HG02943 (cell line): ENCODE data around the gene TH.

ENCODE experiments used
- ATAC-seq: cut with Tn5 transposase; IDR thresholded peaks from one replicate; pipeline ENCODE4 v1.9.1; 2021; ENCODE audit warnings: mild to moderate bottlenecking, low read depth, moderate library complexity; ENCODE audit not compliant: unreplicated experiment

The TH gene

DNA sequence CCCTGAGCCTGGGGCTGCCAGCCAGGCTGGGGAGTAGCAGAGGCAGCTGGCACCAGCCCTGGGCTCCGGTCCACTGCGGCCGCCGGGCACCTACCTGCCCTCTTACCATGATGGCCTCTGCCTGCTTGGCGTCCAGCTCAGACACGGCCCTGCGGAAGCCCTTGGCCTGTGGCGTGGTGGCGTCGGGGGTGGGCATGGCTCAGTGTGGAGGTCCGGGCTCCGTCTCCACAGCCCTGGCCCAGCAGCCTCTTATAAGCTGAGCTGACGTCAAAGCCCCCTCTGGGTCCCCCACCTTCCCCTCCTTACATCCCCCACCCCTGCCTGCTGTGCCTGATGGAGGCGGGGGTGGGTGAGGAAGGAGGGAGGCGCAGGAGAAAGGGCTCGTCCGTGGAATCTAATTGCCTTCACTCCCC is at the start of gene TH:
Gene TH, minus strand, starts transcription at position 225 of the 413 bp plus-strand sequence. Its CDS starts 29 bp downstream, at position 196.
- ATAC-seq, result no peak

DNA sequence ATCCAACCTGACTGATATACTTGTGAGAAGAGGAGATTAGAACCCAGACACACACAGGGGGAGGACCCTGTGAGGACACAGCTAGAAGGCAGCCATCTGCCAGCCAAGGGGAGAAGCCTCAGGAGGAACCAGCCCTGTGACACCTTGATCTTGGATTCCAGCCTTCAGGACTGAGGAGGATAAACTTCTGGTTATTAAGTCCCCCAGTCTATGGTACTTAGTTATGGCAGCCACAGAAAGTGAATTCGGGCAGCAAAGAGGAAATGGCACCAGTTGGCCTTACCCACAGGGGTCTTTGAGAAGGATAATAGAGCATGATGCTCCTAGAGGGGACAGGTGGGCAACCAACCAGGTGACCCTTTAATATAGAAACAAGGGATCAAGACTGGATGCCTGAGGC is 49.4 kb upstream of the TH start:
- ATAC-seq, result no peak

DNA sequence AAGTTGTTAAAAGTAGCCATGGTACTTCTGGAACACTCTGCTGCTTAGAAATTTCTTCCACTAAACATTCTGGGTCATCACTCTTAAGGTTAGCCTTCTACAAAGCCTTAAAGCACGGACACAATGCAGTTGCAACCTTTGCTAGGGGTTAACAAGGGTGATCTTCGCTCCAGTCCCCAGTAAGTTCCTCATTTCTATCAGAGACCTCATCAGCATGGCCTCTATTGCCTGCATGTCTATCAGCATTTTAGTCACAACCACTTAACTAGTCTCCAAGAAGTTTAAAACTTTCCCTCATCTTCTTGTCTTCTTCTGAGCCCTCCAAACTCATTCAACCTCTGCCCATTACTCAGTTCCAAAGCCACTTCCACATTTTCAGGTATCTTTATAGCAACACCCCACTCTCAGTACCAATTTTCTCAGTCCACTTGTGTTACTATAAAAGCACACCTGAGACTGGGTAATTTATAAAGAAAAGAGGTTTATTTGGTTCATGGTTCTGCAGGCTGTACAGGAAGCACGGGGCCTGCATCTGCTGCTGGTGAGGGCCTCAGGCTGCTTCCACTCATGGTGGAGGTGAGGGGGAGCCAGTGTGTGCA is 48.7 kb upstream of the TH start:
- no peak for ATAC-seq

DNA sequence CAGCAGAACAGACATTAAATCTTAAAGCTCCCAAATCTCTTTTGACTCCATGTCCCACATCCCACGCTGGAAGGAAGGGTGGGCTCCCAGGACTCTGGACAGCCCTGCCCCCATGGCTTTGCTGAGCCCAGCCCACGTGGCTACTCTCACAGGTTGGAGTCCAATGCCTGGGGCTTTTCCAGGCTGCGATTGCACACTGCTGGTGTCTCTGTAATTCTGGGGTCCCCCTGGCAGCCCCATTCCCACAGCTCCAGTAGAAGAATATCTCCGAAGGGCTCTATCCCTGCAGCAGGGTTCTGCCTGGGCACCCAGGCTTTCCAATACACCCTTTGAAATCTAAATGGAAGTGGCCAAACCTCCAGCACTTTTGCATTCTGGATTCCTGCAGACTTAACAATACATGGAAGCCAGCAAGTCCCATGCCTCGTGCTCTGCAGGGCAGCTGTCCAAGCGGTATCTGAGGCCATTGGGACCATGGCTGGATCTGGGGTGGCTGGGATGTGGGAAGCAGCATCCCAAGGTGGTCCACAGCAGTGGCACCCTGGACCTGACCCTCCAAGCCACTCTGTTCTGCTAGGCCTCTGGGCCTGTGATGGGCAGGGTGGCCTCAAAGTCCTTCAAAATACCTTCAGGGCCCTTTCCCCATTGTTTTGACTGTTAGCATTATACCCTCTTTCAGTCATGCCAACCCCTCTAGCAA is 47.9 kb upstream of the TH start:
- ATAC-seq, result no peak

DNA sequence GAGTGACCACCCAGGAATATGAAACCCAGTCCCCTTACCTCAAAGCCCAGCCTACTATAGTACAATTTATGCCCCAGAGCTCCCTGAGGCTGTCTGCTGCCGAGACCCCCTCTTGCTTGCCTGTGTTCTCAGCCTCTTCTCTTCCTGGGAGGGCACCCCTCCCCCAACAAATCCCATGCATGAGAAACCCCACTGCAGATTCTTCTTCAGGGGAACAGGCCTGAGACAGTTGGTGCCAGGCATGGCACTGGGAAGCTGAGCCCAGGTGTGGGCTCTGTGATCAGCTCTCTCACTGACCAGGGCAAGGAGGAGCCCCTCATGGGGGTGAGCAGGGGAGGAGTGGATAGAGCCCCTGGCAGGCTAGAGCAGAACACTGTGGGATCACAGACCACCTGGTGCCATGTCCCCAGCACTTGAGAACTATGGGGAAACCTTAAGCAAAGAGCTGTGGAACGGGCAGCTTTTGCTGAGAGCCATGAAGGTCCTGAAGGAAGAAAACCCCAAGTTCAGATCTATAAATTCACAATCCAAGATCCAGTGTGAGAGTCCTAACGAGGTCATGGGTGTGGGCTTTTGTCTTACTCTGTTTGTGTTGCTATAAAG is 46.5 kb upstream of the TH start:
- ATAC-seq, result no peak

DNA sequence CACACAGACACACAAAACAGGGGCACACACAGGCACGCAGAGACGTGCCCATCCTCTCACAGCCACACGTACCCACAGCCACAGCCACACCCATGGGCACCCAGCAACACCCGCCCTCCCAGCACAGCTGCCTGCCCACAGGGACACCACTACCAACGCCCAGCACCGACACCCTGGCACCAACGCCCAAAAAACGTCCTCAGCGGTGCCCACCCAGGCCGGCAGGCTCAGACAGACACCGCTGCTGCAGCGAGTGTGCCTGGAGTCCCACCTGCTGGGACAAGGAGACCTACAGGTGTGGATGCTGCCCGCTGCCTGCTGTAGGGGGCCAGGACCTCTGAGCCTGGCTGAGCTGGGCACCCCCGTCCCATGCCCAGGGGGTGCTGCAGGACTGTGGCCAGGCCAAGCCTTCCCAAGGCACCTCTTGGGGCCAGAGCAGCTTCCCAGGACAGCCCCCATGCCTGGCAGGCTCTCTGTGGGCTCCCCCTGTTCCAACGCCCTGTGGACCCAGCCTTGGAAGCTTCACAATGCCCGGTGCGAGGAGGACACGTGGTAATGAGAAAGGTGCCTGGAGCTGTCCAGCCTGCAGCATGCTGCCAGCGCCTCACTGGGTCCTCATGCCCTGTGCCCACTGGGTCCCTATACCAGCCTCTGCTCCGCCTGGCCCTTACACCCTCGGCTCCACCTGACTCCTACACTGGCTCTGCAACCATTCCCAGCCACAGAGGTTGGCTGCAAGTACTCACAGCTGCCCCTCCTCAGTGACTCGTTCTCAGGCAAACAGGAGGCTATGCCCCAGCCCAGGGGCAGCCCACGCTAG is 45.8 kb upstream of the TH start:
- ATAC-seq, result no peak

DNA sequence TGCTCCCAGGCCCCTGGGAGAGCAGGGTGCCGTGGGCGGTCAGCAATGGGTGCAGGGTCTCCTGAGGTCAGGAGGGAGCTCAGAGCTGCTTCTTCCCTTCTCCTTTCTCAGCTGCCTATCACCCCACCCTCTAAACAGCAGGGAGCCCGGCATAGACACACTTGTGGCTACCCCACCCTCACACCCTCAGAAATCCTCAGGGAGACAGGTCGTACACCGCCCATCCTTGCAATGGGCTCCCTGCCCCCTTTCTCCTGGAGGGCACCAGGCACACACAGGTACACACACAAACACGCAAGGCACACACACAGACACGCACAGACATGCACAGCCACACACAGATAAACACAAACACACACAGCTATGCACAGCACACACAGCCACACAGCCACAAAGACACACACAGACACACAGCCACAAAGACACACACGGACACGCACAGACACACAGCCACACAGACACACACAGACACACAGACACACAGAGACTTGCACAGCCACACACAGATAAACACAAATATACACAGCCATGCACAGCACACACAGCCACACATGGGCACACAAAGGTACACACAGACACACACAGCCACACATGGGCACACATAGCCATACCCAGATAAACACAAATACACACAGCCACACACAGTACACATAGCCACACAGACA is 44.9 kb upstream of the TH start:
- ATAC-seq, result no peak

DNA sequence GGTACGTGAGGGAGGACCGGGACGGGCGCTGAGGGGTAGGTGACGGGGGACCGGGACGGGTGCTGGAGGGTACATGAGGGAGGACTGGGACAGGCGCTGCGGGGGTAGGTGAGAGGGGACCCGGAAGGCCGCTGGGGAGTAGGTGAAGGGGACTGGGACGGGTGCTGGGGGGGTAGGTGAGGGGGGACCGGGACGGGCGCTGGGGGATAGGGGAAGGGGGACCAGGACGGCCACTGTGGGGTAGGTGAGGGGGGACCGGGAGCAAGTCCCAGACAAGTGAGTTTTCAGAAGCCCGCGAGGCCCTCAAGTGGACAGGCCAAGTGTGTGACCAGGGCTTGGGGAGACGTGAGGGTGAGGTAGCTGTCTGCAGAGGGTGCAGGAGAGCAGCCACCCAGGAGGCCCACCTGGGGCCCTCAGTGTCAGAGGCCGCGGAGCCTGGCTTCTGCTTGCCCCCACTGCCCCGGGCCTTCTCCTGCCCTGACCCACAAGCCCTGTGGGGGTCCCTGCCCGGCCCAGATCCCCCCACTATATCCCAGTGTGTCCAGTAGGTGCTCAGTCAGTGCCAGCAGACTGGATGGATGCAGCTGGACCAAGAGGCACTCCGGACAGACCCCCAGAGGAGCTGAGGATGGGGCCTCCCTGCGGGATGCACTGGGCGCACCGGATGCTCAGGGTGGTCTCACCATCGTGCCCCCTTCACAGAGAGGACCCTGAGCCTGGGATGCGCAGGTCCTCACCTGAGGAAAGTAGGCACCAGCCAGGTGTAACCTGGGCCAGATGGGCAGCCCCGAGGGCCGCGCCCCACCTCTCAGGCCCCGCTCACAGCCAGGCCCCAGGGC is 44.2 kb upstream of the TH start:
- no peak for ATAC-seq

DNA sequence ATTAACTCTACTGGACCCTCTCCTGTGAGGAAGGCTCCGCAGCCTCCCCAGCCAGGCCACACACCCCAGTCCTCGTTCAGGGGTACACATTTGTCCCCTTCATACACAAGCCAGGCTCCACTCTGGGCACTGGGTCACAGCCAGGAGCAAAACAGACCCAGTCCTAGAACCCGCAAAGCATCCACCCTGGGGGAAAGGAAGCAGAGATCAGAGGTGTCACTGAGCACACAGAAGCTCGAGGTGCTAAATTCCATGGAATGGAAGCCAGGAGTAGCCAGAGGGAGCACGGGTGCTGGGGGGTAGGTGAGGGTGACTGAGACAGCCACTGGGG is 43.6 kb upstream of the TH start:
- no peak for ATAC-seq

DNA sequence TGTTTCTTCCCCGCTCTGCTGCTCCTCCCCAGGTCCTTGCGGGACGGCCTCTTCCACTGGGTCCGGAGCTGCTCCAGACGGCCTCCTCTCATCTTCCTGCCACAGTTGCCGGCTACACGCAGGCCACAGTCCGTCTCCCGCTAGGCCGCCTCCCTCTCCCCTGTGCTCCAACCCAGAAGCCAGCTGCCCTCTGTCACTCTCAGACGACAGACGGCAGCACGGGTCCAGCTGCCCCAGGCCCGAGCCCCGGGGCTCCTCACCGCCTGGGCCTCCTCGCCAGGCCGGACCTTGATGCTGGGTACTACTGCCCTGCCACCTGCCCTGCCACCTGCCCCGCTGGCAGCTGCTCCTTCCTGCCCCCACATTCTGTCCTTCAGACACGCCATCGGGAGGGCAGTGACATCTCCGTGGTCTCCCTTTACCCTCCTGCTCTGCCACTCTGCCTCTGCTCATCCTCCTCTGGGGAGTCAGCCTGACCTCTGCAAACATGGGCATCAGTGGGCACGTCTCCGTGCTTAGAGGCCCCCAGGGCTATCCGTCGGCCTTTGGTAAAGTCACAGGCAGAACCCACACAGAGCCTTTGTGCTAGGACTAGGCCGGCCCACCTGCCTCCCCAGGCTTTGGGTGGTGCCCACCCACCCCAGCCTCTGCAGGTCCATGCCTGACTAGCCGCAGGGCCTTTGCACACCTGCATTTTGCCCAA is 43.1 kb upstream of the TH start:
- ATAC-seq, result no peak

DNA sequence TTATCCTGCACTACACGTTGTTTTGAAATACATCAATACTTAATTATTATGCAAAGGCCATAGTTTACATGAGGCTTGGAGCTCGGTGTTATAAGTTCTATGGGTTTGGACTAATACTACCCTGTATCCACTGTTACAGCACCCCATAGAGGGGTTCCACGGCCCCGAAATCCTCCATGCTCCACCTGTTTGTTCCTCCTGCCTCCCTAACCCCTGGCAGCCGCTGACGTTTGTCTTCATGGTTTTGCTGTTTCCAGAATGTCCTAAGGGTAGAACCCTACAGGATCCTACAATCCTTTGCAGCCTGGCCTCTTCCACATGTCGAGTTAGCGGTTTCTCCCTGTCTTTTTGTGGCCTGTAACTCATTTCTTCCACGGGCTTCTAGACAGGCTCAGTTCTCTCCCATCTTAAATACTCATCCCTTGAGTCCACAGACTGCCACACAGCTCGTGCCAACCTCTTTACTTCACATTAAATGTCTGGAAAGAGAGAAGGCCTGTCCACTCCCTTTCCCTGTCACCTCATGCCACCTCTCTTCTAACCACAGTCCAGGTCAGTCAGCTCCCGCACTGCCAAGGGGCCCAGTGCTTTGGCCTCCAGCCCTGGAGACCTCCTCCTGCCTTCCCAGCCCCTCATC is 42.4 kb upstream of the TH start:
- no peak for ATAC-seq

DNA sequence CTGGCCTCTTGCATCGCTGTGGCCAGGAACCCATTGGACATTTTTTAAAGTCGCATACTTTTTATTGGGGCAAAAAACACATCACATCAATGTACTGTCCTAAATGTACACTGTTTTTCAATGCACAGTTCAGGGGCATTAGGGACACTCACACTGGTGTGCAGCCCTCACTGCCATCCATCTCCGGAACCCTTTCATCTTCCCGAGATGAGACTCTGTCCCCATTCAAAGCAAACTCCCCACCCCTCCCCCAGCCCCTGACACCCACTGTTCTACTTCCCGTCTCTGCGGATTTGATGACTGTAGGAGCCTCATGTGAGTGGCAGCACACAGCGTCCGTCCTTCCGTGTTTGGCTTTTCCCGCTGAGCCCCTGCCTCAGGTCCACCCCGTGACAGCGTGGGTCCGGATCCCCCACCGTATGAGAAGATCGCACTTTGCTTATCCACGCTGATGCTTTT is 41.8 kb upstream of the TH start:
- ATAC-seq, result no peak

DNA sequence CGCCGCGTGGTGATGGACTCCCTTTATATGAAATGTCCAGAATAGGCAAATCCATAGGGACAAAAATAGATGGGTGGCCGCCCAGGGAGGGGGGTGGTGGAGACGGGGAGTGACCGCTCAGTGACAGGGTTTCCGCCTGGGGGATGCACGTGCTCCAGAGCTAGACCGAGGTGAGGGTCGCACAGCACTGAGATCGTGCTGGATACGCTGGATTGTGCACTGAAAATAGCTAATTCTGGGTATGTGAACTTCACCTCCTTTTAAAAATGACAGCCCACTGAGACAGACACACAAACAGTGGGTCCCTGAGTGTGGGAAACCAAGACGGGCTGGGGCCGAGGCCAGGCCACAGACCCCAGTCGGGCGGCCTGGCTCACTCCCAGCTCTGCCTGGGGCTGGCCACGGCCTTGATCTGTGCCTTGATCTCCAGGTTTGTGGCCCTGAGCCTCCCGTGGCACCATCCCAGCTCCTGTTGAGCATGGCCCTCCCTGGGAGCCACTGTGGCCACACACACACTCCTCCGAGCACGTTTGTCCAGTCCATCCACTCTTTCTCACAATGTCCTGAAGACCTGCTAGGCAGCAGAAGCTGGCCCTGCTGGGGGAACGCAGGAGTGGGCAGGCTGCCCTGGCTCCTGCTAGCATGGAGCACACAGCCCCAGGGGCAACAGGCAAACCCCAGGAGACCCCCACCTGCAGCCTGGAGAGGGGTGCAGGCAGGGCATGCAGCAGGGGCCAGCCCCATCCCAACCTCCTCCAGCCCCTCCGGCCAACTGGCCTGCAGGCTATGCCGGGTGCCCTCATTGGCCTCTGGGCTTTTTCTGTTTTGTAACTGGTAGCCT is 41.0 kb upstream of the TH start:
- ATAC-seq, result no peak

DNA sequence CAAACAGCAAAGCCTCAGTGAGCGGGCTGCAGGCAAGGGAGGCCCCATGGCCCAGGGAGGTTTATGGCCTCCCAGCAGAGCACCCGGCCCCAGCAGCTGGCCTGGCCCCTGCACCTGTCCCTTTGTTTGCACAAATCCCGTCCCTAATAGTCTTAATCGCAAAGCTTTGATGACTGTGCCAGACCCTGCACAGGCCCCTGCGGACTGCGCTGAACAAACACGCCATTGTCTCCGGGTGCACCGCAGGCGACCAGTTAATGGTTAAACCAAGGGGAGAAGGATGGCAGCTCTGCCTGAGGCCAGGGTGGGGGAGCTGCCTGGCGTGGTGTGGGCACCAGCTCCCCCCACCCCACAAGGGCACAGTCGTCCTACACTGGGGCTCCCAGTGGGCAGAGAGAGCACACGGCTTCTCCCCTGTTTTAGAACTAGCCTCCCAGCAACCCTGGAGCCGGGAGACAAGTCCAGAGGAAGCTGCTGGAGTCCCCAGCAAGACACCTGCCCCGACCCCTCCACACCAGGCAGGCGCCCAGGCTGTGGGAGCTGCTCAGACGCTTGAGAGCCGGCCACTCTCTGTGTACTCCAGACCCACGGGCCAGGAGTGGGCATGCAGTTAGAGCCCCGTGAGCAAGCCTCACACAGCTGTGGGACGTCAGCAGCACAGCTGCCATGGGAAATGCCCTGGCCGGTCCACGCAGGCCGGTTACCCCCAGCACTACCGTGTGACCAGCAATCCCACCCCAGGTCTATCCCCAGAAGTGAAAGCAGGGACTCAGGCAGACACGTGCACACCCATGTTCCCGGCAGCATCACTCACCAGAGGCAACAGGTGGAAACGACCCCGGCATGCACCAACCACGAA is 39.7 kb upstream of the TH start:
- no peak for ATAC-seq

DNA sequence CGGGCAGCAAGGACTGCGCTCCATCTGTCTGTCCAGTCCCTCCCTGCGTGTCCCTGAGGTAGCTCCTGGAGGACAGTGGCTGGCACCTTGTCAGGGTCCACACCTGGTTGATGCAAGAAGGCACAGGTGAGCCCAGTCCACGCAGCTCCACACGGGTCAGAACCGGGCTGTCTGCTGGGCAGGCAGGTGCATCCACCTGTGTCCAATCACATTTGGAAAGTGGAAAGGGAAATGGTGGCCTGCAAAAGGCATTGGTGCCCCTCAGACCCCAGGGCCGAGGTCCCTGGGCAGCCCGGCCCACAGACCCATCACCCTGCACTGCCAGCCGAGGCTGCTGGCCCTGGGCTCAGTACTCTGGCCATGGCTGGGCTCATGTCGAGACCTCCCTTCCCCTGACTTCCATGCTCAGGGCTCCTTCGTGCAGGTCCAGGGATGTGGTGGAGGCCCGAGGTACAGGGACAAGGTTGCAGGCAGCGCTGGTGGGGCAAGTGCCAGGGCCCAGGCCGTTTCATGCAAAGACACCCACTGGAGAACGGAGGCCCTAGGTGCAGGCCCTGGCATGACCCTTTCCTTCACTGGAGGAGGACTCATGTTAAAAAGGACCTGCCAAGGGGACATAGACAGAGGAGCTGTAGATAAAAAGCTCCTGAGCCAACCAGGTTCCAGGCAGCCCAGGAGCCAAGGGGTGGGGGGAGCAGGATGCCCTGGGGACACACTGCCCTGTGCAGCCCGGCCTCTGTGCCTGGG is 38.9 kb upstream of the TH start:
- no peak for ATAC-seq

DNA sequence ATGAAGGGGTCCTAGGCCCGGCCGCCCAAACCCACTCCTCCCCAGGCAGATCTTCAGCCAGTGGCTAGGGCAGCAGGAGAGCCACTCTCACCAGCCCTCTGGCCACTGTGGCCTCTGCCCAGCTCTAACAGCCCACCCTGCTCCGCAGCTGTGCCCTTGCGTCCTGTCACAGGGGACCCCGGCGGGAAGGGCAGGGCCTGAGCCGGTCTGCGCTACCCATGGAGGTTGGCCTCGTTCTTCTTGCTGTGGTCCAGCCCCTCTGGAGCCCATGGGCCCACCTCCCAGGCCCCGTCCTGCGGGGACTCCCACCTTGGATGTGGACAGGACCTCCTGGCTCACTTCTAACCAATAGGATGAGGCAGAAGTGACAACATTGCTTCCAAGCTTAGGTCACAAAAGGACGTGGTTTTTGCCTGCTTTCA is 38.3 kb upstream of the TH start:
- no peak for ATAC-seq
